CD14-positive monocyte (primary cell): ENCODE measurements around the gene CREB5. TPM values are rescaled to one million over a fixed set of nuclear protein-coding genes. Genes with fewer than 3 reads are reported as not detected.

Experiments
- DNase-seq, 3 donors: peaks; one replicate each; pipeline ENCODE4 v3.0.0-alpha.2; 2011 to 2022
- H2AFZ ChIP-seq: 2 replicates; pipeline ENCODE4 v1.6.0; 2012; ENCODE audit warnings: mild to moderate bottlenecking, low read depth, low read length, inconsistent platforms; ENCODE audit not compliant: insufficient read depth, poor library complexity, severe bottlenecking
- H3K27ac ChIP-seq, 2 donors: 1 replicate in 1 of 2; 2 replicates in 1 of 2; pipeline ENCODE4 v1.5.1; 2012 to 2013; ENCODE audit warnings: low read length in 2 of 2, control low read depth in 1 of 2, inconsistent platforms in 1 of 2, low read depth in 1 of 2, mild to moderate bottlenecking in 1 of 2
- H3K27me3 ChIP-seq, 2 donors: one replicate each; pipeline versions ENCODE4 v1.6.0 to v1.6.1; 2011 to 2013; ENCODE audit warnings: low read length in 2 of 2; ENCODE audit not compliant: control insufficient read depth in 2 of 2, insufficient read depth in 2 of 2
- H3K36me3 ChIP-seq, 2 donors: replicated peaks in 1 of 2; 1 replicate in 1 of 2; 2 replicates in 1 of 2; pipeline versions ENCODE4 v1.5.1 to v1.6.1; 2012 to 2013; ENCODE audit warnings: low read length in 2 of 2, control low read depth in 1 of 2, inconsistent platforms in 1 of 2, mild to moderate bottlenecking in 1 of 2; ENCODE audit not compliant: insufficient read depth in 2 of 2, control insufficient read depth in 1 of 2
- H3K4me1 ChIP-seq, 2 donors: 1 replicate in 1 of 2; 2 replicates in 1 of 2; pipeline versions ENCODE4 v1.5.1 to v1.6.1; 2012 to 2013; ENCODE audit warnings: low read length in 2 of 2, control low read depth in 1 of 2, inconsistent platforms in 1 of 2, mild to moderate bottlenecking in 1 of 2, moderate library complexity in 1 of 2; ENCODE audit not compliant: insufficient read depth in 2 of 2, control insufficient read depth in 1 of 2
- H3K4me2 ChIP-seq: replicated peaks from 2 replicates; pipeline ENCODE3; 2012; ENCODE audit warnings: low read length, moderate library complexity, mild to moderate bottlenecking; ENCODE audit not compliant: poor library complexity, severe bottlenecking; ENCODE audit errors: extremely low read depth
- H3K4me3 ChIP-seq, 3 experiments: fragments of 200-600 bp in 1 of 3; sonication (generic) in 1 of 3; replicated peaks in 1 of 3; 1 replicate in 2 of 3; 2 replicates in 1 of 3; pipeline ENCODE4 v1.5.1; 2011 to 2013; ENCODE audit warnings: low read length in 3 of 3, mild to moderate bottlenecking in 3 of 3, control low read depth in 2 of 3, low read depth in 2 of 3, inconsistent platforms in 1 of 3, moderate library complexity in 1 of 3
- H3K79me2 ChIP-seq: 2 replicates; pipeline ENCODE4 v1.6.0; 2012; ENCODE audit warnings: mild to moderate bottlenecking, control low read depth, inconsistent platforms, low read length, moderate library complexity; ENCODE audit not compliant: insufficient read depth
- H3K9ac ChIP-seq: 2 replicates; pipeline ENCODE4 v1.6.0; 2017; ENCODE audit warnings: low read length, mild to moderate bottlenecking; ENCODE audit not compliant: insufficient read depth, poor library complexity, severe bottlenecking
- H3K9me3 ChIP-seq, 2 donors: replicated peaks in 1 of 2; 1 replicate in 1 of 2; 2 replicates in 1 of 2; pipeline versions ENCODE4 v1.5.1 to v1.6.1; 2012 to 2013; ENCODE audit warnings: low read length in 2 of 2, control low read depth in 1 of 2; ENCODE audit not compliant: control insufficient read depth in 1 of 2, insufficient read depth in 1 of 2
- H4K20me1 ChIP-seq: 2 replicates; pipeline ENCODE4 v1.6.0; 2012; ENCODE audit warnings: mild to moderate bottlenecking, low read length, control low read depth, moderate library complexity; ENCODE audit not compliant: insufficient read depth
- H3K27ac Mint-ChIP-seq, 7 donors: one replicate each; pipeline ENCODE4 v1.8.0; 2020; ENCODE audit warnings: mild to moderate bottlenecking in 7 of 7, mixed read lengths in 7 of 7, moderate library complexity in 6 of 7, inconsistent platforms in 2 of 7
- H3K27me3 Mint-ChIP-seq, 3 donors: one replicate each; pipeline ENCODE4 v1.8.0; 2021 to 2022; ENCODE audit warnings: low read depth in 3 of 3, mild to moderate bottlenecking in 3 of 3, mixed read lengths in 3 of 3, moderate library complexity in 3 of 3, inconsistent platforms in 1 of 3
- H3K36me3 Mint-ChIP-seq, 2 donors: one replicate each; pipeline ENCODE4 v1.8.0; 2020; ENCODE audit warnings: mixed read lengths in 2 of 2, inconsistent platforms in 1 of 2, mild to moderate bottlenecking in 1 of 2
- H3K4me1 Mint-ChIP-seq: one replicate; pipeline ENCODE4 v1.8.0; 2020; ENCODE audit warnings: mild to moderate bottlenecking, mixed read lengths
- H3K4me3 Mint-ChIP-seq, 2 donors: one replicate each; pipeline ENCODE4 v1.8.0; 2020; ENCODE audit warnings: mild to moderate bottlenecking in 2 of 2, mixed read lengths in 2 of 2, moderate library complexity in 1 of 2
- H3K9me3 Mint-ChIP-seq, 7 donors: one replicate each; pipeline ENCODE4 v1.8.0; 2020 to 2022; ENCODE audit warnings: mixed read lengths in 7 of 7, mild to moderate bottlenecking in 6 of 7, moderate library complexity in 6 of 7, inconsistent platforms in 2 of 7
- WGBS: methylation state at CpG from one replicate; pipeline ENCODE4 v1.1.5; 2013; ENCODE audit warnings: missing lambda C conversion rate; ENCODE audit not compliant: insufficient coverage; 5-methylcytosine and 5-hydroxymethylcytosine counted together
- intact Hi-C, 2 donors: fragments of 100-400 bp; cut with micrococcal nuclease; formaldehyde crosslinking; loops; one replicate each; pipeline versions ENCODE4 v1.15.0 to v1.15.1; 2023
- polyA plus RNA-seq, 3 donors: library from polyadenylated mRNA; depleted of rRNA in 1 of 3; unstranded in 2 of 3; stranded (reverse) in 1 of 3; fragments of 300-500 nt in 2 of 3; fragments of >200 nt in 1 of 3; fragmentation: Illumina TruSeq in 2 of 3; gene quantifications; 1 replicate in 2 of 3; 2 replicates in 1 of 3; pipeline ENCODE4 v1.2.3, GENCODE V29; 2012 to 2021
- TF ChIP-seq, protein P1 (sequence below): fragments of 200-600 bp; IDR thresholded peaks from one replicate; pipeline ENCODE4 v1.8.0; 2022; ENCODE audit warnings: antibody characterized with exemption, mild to moderate bottlenecking

Gene CREB5
- polyA plus RNA-seq, 3 donors: 25.1 to 72.3 (median 44.2) TPM

DNA sequence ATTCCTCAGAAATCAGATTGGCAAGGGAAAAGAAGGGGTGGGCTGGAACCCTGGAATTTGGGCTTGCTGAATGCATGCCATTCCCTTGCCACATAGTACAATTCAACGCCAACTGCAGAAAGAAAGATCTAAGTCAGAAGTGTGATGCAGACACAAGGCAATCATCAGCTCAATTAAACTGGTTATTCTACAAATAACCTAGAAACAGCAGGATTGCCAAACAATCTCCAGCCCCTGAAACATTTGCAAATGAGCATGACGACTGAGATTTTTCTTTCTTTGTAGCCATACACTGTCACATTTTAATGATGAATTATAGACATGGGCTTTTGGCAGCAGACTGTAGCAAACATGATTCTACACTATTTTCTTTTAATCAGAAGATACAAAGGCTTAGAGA, 16.5 kb upstream of the CREB5 start:
- H3K4me3 ChIP-seq: no peak overlapping the region
- no peak for DNase-seq
- no peaks in the 10 kb centered on the region for H4K20me1 ChIP-seq
- Mint-ChIP-seq H3K4me1 (no peaks in the 10 kb centered on the region), H3K4me3 (no peak overlapping the region), H3K36me3 (no peaks in the 10 kb centered on the region), H3K27me3 (peaks cover 7 to 22% (median 20%) of the 10 kb centered on the region in 3 donors), H3K9me3 (peaks cover 0 to 3% (median 0%) of the 10 kb centered on the region in 7 donors), H3K27ac (no peak overlapping the region)
- intact Hi-C loops: no loop called here
- H3K9me3 ChIP-seq: no peaks in the 10 kb centered on the region
- H3K27me3 ChIP-seq: peaks cover 12 to 17% of the 10 kb centered on the region in 2 donors
- no peaks in the 10 kb centered on the region for H3K79me2 ChIP-seq
- no peaks in the 10 kb centered on the region for H3K4me1 ChIP-seq
- no peak overlapping the region for H2AFZ ChIP-seq
- H3K9ac ChIP-seq: no peak overlapping the region
- TF ChIP-seq, protein P1, sequence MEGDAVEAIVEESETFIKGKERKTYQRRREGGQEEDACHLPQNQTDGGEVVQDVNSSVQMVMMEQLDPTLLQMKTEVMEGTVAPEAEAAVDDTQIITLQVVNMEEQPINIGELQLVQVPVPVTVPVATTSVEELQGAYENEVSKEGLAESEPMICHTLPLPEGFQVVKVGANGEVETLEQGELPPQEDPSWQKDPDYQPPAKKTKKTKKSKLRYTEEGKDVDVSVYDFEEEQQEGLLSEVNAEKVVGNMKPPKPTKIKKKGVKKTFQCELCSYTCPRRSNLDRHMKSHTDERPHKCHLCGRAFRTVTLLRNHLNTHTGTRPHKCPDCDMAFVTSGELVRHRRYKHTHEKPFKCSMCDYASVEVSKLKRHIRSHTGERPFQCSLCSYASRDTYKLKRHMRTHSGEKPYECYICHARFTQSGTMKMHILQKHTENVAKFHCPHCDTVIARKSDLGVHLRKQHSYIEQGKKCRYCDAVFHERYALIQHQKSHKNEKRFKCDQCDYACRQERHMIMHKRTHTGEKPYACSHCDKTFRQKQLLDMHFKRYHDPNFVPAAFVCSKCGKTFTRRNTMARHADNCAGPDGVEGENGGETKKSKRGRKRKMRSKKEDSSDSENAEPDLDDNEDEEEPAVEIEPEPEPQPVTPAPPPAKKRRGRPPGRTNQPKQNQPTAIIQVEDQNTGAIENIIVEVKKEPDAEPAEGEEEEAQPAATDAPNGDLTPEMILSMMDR: no peak
- H3K4me2 ChIP-seq: no peak overlapping the region
- no peak overlapping the region for H3K27ac ChIP-seq
- H3K36me3 ChIP-seq: no peaks in the 10 kb centered on the region
- 100% methylated on average over 1 of the region's 2 CpGs for WGBS

DNA sequence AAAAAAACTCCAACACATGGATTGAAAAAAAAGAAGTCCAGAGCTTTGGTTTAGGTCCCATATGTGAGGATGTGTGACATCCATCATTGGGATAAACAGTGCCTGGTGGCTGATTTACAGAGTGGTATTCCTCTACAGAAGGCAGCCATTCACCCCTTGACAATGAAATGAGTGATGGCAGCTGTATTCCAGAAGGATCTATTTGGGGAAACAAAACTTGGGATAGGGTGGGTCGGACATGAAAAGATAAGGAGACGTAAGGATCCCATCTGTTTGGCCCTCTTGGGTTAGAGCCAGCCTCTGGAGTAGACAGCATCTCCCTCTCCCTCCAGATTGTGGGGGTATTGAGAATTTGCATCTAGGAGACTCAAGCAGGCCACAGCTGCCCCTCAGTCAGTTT, 15.2 kb upstream of the CREB5 start:
- H3K4me3 ChIP-seq: no peak overlapping the region
- peaks cover 9 to 16% (median 16%) of the 10 kb centered on the region in 3 donors for H3K27me3 Mint-ChIP-seq

More for the DNA sequence above, 15.2 kb upstream of the CREB5 start:
- Histone ChIP-seq H3K4me2 (no peak overlapping the region), H3K79me2 (no peaks in the 10 kb centered on the region), H3K27me3 (peaks cover 3 to 10% of the 10 kb centered on the region in 2 donors), H3K4me1 (no peaks in the 10 kb centered on the region), H4K20me1 (no peaks in the 10 kb centered on the region), H2AFZ (no peak overlapping the region), H3K36me3 (no peaks in the 10 kb centered on the region), H3K9me3 (no peaks in the 10 kb centered on the region), H3K9ac (no peak overlapping the region), H3K27ac (no peak overlapping the region)
- Mint-ChIP-seq H3K36me3 (no peaks in the 10 kb centered on the region), H3K9me3 (peaks cover 0 to 4% (median 0%) of the 10 kb centered on the region in 7 donors), H3K4me3 (no peak overlapping the region), H3K4me1 (no peaks in the 10 kb centered on the region), H3K27ac (no peak overlapping the region)
- DNase-seq: no peak
- intact Hi-C loops: no loop called here
- TF ChIP-seq, protein P1: no peak
- WGBS: no CpG with 5 or more reads among the region's 2 CpGs
